PC-3 (cell line): ENCODE results near the gene CNIH2.

Source experiments
- CTCF ChIP-seq: fragments of 300-600 bp; sonication (generic); conservative IDR thresholded peaks from 2 replicates; pipeline ENCODE4 v1.5.1; 2017; ENCODE audit warnings: antibody characterized with exemption, low read depth, mild to moderate bottlenecking, low read length
- EZH2 ChIP-seq: fragments of 300-600 bp; sonication (generic); IDR thresholded peaks from one replicate; pipeline ENCODE4 v1.6.1; 2017; ENCODE audit warnings: antibody characterized with exemption, mild to moderate bottlenecking, low read length; ENCODE audit not compliant: unreplicated experiment
- EZH2phosphoT487 ChIP-seq: fragments of 300-600 bp; sonication (generic); IDR thresholded peaks from 2 replicates; pipeline ENCODE4 v1.6.1; 2018; ENCODE audit warnings: mild to moderate bottlenecking, antibody characterized with exemption, low read length, borderline replicate concordance

- peak; percentile 72 for TF ChIP-seq CTCF
- no peak for TF ChIP-seq EZH2
- no peak for TF ChIP-seq EZH2phosphoT487
These were observed 13.1 kb upstream of the CNIH2 start for GRCh38 chr11:66264914-66265313.
